Activated gamma-delta T cell (primary cell): ENCODE data around the gene KCNIP2.

Source experiments
- DNase-seq: peaks from one replicate; lab custom pipeline; 2025; lab: John Stamatoyannopoulos, UW
- total RNA-seq, 2 donors: gene quantifications; one replicate each; lab custom pipeline; 2026; lab: John Stamatoyannopoulos, UW

The KCNIP2 gene
- 1.9 to 2.4 reads per million in 2 donors for total RNA-seq

DNA sequence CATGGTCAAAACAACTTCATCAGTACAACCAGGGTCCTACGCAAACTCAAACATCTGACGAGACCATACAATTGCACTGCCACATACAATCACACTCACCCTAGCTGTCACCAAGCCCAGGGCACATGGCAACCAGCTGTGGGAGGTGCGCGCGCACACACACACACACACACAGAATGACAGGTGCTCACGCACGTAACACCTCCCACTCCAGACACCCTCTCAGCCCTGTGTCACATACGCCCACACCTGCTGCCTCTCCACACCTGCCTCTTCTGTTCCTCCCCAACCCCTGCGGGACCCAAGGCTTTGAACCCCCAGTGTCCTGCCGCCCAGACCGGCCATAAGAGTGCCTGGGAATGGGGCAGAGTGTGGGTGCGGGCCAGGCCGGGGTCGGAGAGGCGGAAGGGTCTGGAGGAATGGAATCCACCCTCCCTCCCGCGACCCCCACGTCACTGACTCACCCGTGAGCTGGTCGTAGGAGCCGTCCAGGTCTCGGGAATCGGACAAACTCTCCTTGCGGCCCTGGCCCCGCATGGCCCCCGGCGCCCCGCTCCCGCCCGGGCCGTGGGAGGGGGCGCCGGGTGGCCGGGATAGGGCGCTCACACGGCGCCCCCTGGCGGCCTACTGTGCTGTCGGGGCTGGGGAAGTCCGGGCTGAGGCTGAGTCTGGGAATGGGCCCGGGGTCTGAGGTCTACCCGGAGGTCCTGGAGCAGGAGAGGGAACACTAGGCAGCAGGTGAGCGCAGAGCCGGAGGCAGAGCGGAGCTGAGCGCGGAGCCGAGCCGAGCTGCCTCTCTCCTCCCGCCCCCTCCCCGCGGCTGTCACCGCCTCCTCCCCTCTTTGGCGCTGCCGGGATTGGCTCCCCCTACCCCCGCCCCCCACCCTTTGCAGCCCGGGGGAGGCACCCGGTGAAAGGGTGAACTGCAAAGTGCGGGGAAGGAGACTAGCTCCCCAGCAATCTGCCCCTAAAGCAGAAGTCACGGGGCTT lies at the start of gene KCNIP2:
Gene KCNIP2, minus strand, starts transcription at position 769 of the 990 bp plus-strand sequence. Its CDS starts 232 bp downstream, at position 537.
- DNase-seq = peak; percentile 53

DNA sequence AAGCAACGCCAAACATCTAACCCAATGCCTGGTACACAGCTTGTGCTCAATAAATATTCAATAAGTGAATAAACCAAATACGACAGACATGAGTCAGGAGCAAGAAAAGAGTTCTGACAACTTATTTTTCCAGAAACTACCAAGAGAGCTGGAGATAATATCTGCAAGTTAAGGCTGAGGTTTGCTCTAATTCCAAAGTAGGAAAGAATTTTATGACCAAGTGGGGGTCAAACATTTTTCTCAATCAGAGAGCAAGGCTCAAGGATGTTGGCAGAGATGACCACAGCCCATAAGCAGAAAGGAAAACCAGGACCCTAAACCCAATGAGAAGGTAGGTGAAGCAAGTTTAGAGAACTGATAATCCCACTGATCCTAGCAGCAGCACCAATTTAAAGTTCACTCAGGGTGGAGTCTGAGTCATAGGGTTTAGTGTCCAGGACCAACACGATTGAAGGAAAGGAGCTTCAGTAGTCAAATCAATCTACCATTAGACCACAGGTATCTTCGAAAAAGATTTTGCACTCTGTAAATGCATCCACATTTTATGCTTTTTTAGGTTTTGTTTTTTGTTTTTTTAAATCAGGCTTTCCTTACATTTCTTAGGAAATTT lies 49.3 kb upstream of the KCNIP2 start:
- no peak for DNase-seq

DNA sequence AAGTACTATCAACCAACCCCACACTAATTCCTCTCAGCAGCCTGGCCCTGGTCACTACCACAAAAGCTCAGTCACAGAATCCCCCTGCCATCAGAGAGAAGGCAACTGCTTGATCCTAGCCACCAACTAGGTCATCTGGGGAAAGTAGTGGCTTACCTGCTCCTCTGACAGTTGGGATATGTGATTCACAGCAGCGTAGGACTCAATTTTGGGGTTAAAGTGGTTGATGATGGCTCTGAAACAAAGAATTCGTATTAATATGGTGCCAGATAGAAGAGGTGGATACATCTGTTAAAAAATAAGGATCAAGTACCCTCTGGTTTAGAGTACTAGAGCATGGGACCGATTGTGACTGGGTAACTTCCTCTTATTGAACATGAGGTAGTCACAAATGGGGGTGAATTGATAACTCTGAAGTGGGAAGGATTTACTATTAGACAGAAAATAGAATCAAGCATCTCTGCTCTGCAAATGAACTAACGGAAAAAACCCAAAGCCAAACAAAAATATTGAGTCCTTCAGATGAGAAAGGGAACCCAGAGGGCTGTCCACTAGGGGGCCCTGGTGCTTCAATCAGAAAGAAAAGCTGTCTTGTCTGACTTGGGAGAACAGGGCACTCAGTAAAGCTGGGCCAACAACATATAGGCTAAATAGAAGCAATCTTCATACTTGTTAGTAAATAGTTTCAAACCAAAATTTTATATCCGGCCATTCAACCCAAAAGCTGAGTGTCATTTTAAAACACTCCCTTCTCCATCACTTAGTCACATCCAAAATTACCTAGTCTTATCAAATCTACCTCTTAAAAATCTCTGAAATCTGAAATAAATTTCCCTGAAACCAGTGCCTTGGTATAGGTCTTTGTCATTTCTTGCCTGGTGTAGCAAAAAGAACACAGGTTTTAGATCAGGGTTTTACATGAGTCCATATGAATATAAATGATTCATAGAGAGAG lies 45.9 kb upstream of the KCNIP2 start:
- no peak for DNase-seq

DNA sequence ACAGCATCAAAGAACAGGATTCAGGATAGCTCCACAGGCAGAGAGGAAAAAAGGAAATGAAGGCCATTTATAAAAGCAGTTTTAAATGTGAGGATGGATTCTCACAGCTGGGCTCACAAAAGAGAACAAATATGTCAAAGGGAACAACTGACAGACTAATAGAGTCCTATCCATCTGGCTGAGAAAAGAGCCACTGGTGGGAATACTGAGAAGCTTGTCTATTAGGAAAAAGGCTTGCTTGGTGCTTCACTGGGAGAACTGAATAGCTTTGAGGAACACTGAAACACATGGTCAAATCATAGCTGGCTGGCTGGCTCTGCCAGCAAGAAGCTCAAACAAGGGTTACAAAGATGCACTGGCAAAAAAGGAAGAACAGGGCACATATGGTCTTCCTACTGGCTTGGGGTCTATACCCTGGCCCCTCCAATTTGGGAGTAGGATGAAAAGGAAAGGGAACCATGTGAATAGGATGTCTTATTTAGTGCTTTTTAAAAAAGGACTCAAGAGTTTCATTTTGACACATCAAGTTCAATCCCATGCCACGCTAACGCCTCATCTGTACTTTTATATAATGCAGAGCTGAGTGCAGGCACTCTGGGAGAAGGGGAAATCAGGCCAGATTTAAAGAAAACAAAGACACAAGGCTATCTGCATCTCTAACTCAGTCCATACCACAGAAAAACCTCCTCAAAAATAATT lies 44.8 kb upstream of the KCNIP2 start:
- no peak for DNase-seq

DNA sequence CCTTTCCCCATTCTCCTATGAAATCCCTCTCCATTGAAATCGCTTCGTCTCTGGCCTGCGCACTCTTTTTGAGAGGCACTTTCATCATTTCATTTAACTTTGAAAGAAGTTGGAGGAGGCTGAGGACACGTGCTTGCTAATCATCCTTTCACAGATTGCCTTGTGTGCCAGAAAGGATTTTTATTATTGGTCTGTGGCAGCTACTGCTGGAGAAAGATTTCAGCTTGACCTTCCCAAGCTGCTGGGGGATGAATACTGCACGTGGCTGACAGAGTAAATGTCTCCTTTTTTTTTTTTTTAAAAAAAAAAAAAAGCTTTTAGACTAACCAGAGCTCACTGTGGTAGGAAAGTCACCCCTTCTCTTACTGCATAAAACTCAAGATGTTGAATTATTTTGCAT lies 44.2 kb upstream of the KCNIP2 start:
- no peak for DNase-seq

DNA sequence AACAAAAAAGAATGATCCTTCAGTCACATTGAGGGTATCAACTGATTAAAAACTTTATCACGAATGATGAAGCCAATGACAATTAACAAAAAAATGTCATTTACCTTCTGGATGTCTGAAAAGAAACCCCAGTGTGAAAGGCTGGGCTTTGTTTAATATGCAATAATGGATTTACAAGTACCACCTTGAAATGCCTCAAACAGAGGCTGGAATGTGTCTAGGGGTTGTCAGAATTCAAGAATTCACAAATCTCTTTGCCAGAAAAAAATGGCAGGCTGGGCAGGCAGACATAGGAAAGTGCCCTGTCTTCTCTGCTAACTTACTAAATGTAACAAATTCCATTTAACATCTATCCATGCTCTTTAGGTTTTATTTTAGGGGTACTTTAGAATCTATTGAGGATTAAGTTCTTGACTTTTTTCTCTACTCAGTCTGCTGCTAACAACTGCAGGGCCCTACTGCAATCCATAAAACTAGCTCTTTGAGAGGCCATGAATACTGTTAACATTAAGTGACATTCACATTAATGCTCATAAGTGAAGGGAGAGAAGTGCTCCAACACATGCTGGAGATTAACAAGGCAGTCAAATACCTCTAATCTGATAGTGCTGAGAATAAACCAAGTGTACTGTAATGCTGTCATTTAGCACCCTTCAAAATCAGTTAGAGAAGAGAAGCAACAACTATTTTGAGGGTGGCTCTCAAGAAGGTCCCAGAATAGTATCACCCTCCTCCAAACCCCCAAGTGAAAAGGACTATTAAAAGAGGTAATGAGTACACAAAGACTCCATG lies 43.1 kb upstream of the KCNIP2 start:
- no peak for DNase-seq

DNA sequence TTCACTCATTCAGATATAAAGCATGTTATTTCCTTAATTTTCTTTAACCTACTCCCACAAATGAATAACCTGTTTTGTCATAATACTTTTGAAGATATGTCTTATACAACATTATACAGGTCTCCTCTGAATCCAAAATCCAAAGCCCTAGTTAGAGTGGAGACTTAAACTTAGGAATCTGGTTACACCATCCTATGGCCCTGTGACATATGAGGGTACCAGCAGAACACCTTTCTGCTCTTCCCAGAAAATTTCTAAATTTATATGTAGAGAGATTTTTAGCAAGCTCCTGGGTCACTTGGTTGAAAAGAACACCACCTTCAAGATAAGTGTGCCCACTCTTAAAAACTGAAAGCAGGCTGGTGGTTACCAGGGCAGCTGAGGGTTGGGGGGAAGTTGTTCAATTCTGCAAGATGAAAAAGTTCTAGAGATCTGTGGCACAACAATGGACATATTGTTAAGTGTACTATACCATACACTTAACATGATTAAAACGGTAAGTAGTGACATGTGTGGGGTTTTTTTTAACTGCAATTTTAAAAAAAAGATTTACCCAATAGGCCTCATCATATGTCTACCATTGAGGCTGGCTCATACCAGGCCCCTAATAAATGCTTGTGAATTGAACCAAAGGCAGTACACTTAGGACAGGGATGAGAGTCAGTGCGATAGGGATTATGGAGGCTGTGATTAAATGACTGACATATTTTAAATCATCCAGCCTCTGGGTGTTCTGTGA lies 37.6 kb upstream of the KCNIP2 start:
- DNase-seq = no peak

DNA sequence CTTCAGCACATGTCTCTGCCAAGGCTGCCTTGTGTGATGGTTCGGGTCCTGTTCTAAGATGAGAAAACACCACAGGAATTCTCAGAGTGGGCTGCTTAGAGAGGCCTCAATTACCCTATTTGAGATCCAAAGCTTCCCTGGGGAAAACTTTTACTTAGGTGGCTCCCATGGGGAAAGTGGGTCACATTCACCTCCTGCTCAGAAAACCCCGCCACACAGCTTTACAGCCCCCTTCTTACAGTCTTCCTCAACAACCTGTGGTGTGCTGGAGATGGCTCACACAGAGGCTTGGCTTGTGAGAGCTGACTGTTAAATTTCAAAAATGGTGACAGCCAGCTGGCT lies 36.6 kb upstream of the KCNIP2 start:
- no peak for DNase-seq

DNA sequence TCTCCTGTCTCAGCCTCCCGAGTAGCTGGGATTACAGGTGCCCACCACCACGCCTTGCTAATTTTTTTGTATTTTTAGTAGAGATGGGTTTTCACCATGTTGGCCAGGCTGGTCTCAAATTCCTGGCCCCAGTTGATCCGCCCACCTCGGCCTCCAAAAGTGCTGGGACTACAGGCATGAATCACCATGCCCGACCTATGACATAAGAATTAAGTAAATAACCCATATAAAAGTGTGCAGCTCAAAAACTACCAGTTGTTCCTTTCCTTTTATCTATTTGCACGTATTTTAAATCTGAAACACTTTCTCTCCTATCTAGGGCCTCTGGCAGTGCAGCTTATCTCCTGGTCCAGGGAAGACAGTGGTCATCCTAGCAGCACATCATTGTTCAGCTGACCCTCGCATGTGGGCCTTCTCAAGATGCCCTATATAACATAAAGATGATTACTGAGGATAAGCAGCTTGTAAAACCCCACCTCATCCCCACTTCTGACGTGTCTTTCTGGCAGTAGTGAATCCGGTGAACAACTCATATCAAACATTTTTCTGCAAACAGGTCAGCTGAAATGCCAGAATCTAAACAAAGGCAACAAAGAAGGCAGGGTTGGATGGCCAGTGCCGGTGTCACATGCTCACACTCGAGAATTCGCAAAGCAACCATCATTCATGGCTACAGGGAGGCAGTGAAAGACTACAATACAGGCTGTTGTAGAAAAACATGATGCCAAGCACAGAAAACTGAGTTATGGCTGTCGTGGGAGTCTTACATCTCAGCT lies 36.0 kb upstream of the KCNIP2 start:
- no peak for DNase-seq

DNA sequence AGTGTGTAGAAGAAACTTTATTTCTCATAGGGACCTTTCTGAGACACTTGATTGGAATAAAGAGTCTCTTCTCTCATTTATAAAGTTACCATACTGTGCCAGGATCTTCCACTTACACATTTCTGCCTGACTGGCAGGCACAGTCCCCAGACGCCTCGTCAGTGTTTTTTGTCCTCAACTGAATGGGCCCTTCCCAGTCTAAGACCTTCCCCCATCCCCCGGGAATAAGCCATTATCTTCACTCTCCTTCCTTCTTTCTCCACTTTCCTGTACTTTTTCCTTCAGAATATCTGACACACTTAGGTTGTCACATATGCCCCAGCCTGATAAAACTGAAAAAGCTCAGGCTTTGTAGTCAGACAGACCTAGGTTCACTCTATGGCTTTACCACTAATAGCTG lies 35.3 kb upstream of the KCNIP2 start:
- no peak for DNase-seq

DNA sequence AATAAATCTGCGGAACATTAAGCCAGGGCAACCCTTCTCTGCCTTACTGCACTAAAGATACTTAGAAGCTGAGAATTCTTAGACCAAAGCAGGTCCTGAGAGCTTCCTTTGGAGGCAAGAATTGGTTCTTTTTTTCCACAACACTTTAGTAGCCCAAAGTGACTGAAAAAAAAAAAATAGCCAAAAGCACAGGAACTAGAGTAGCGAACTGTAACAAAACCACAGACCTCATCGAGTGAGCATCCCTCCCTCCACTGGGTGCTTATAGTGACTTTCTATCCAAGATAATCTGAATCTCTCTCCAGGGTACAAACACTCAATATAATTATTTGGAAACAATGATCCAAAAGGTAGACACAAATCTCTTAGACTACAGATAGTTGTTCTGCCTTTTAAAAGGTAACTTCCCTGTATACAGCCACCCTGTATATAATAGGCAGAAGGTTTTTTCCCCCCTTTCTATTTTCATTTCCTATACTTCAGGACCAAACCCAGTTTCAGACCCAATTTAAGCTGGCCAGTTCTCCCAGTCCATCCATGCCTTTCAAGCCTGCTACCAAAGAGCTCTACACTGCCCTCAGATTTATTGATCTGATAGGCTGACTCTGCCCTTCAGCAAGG lies 31.6 kb upstream of the KCNIP2 start:
- no peak for DNase-seq

DNA sequence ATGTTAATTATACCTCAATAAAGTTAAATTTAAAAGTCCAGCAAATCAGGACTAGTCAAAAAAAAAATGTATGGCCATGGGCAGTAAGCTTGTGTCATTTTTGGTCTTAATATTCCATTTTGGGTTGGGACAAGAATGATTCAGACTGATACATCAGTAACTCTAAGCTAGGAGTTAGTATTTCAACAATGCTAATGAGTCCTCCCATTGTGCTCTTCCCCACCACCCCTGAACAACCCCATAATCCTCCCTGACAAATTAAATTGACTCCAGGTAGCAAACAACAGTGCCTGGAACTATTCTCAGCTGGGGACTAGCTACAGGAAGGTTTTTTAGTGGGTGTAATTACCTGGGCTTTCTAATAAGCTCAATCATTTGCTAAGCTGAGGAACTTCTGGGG lies 30.7 kb upstream of the KCNIP2 start:
- no peak for DNase-seq

DNA sequence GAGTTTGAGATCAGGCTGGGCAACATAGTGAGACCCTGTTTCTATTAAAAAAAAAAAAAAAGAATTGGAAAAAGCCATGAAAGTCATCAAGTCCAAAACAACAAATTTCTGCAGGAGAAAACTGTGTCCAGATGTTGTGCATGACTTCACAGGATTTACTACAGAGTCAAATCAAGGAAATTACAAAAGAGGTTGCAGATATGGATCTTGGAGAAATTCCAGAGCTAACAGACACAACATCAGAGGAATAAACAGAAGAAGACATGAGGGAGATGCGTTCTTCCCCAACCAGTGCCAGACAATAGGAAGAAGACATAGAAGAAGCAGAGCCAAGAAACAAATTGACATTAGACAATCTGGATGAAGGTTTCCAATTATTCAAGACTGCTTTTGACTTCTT lies 24.3 kb upstream of the KCNIP2 start:
- DNase-seq = no peak

DNA sequence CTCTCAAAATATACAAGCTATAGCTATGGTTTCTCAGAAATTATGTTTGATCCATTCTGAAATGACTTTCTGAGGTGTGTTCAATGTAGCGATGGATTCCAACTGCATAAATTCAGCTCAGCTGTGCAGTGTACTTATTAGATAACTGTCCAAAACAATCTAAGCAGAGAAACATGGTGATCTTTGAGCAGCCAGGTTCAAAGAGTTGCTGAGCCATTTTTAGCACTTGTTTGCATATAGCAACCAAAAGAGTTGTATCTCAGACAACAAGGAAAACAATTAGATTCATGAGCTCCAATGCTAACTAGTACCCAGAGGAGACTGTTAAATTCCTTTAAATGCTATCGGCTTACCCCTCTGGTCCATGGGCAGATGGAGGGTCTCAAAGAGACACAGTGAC lies 15.9 kb upstream of the KCNIP2 start:
- DNase-seq = no peak

DNA sequence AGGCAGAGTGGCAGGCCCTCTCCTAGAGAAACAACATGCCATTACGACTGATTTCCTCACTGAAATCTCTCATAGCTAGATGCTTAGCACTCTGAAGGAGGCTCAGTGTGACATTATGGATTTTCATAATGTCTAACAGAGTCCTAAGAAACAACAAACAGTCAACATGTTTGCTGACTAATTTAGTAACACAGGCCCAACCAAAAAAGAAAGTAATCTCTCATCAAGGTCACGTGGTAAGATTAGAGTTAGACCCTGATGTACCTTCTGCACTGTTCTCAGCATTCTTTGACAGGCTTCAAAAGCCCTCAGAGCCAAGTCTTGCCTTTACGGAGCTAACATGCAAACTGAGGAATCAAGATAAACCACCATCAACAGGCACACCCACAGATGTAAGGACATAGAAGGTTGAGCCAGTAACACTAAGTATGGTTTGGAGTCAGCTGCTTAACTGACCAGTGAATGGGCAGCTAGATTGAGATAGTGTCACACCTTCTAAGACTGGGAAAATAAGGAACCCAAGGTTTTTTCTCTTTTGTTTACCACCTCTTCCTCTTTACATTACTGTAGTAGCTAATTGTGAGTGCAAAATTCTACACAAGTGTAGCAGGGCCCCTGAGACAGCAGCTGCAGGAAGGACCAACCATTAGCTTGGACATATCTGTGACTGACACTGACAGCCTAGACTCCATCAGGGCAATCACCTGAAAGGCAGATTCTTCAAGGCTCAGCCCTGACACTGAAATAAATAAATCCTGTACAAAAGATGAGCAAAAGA lies 15.3 kb upstream of the KCNIP2 start:
- DNase-seq = no peak

DNA sequence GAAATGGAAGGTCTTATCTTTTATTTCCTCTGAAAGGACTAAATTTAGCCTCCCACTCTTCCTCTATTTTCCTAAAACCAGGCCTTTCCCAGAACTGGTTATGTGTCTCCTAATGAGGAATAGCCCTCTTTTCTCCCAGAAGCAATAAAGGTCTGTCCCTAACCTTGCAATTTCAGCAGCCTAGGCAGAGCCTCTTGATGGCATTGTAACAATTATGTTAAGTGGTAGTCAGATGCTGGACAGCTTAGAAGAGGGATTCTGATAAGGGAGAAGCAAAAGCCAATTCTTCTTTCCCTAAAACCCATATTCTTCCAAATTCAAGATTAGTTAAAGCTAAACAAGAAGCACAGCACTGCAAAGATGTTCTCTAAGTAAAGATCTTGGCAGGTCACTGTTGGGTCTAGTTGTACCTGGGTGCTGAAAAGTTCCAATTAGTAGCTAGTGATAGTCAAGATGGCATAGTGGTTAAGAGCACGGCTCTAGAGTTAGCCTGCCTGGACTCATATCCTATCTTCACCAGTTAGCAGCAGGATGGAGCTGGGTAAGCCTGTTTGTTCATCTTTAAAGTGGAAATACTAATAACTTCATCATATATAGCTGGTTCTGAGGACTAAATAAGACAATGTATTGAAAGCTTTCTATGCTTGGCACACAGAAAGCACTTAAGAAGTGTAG lies 14.3 kb upstream of the KCNIP2 start:
- DNase-seq = no peak

DNA sequence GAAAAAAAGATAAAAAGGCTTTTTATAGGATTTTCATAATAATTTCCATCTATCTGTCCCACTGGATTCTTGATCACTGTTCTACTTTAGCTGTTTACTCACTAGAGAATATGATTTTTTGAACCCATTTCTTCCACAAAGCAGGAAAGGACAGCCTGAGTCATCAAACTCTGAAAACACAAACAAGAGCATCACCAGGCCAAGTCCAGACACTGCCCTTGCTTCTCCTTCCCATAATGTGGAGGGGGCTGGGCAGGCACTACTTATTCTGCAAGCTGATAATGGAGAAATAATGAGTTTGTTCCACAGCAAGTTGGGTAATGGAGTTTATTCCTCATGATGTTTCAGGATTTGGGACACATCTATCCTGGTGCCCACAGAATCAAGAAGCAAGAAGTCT lies 13.0 kb upstream of the KCNIP2 start:
- DNase-seq = no peak
